HepG2 (cell line): ENCODE measurements around the gene CCDC106. TPM values are rescaled to one million over a fixed set of nuclear protein-coding genes. Genes with fewer than 3 reads are reported as not detected.

Source experiments
- BCL6 ChIP-seq: IDR thresholded peaks from 2 replicates; pipeline ENCODE4 v1.6.1; 2016; ENCODE audit warnings: missing genetic modification reagents, missing compliant biosample characterization
- BORCS8-MEF2B ChIP-seq: sonication (generic); formaldehyde crosslinking; IDR thresholded peaks from 2 replicates; pipeline ENCODE4 v1.8.0; 2022; ENCODE audit warnings: mild to moderate bottlenecking, missing genetic modification reagents
- EHMT2 ChIP-seq: fragments of 200-600 bp; sonication (generic); IDR thresholded peaks from 2 replicates; pipeline ENCODE4 v1.7.0; 2017; ENCODE audit warnings: antibody characterized with exemption, low read depth, low read length, borderline replicate concordance
- ETV6 ChIP-seq: sonication (generic); formaldehyde crosslinking; conservative IDR thresholded peaks from 2 replicates; pipeline ENCODE4 v1.4.0; 2020; ENCODE audit warnings: missing genetic modification reagents
- EZH2 ChIP-seq: conservative IDR thresholded peaks from 2 replicates; pipeline ENCODE4 v1.6.1; 2012; ENCODE audit warnings: mild to moderate bottlenecking, low read depth, low read length, moderate library complexity
- HNF4A ChIP-seq: sonication (generic); formaldehyde crosslinking; IDR thresholded peaks from 2 replicates; pipeline ENCODE4 v1.4.0; 2020; ENCODE audit warnings: missing genetic modification reagents
- KAT7 ChIP-seq: IDR thresholded peaks from 2 replicates; pipeline ENCODE4 v1.6.1; 2018; ENCODE audit warnings: borderline replicate concordance, missing compliant biosample characterization
- STAG1 ChIP-seq: sonication (generic); formaldehyde crosslinking; IDR thresholded peaks from 2 replicates; pipeline ENCODE4 v1.4.0; 2020; ENCODE audit warnings: missing genetic modification reagents
- ZNF124 ChIP-seq: sonication (generic); formaldehyde crosslinking; IDR thresholded peaks from 2 replicates; pipeline ENCODE4 v1.4.0; 2020; ENCODE audit warnings: missing genetic modification reagents
- ZNF724P ChIP-seq: sonication (generic); formaldehyde crosslinking; IDR thresholded peaks from 2 replicates; pipeline ENCODE4 v1.8.0; 2022; ENCODE audit warnings: missing genetic modification reagents, borderline replicate concordance
- ZNF746 ChIP-seq: sonication (generic); formaldehyde crosslinking; IDR thresholded peaks from 2 replicates; pipeline ENCODE4 v1.8.0; 2022; ENCODE audit warnings: mild to moderate bottlenecking, missing genetic modification reagents
- ZNF788 ChIP-seq: sonication (generic); formaldehyde crosslinking; IDR thresholded peaks from 2 replicates; pipeline ENCODE4 v1.5.0; 2020; ENCODE audit warnings: mild to moderate bottlenecking, missing genetic modification reagents, borderline replicate concordance
- ZNF879 ChIP-seq: sonication (generic); formaldehyde crosslinking; IDR thresholded peaks from 2 replicates; pipeline ENCODE4 v1.8.1; 2023; ENCODE audit warnings: missing genetic modification reagents
- ZZZ3 ChIP-seq: sonication (generic); formaldehyde crosslinking; IDR thresholded peaks from 2 replicates; pipeline ENCODE4 v1.4.0; 2020; ENCODE audit warnings: missing genetic modification reagents, mild to moderate bottlenecking, borderline replicate concordance
- polyA plus RNA-seq, 8 experiments: library from polyadenylated mRNA; depleted of rRNA in 3 of 8; stranded (reverse) in 7 of 8; unstranded in 1 of 8; fragments of >200 nt; fragmentation: Illumina TruSeq in 4 of 8; extraction: Trizol in 4 of 8; gene quantifications; 2 replicates each; pipeline versions ENCODE4 v1.2.1 to v1.2.3, GENCODE V29; 2011 to 2016; ENCODE audit warnings: low read depth in 4 of 8, missing spikeins in 1 of 8, mixed read lengths in 1 of 8; ENCODE audit not compliant: insufficient read depth in 1 of 8
- total RNA-seq, 5 experiments: library from RNA; depleted of rRNA; stranded (reverse); fragments of >200 nt; fragmentation: Illumina TruSeq; extraction: Trizol; gene quantifications; 2 replicates each; pipeline ENCODE4 v1.2.3, GENCODE V29; 2016; ENCODE audit warnings: low read depth in 1 of 5
- TF ChIP-seq, protein P1 (sequence below): sonication (generic); formaldehyde crosslinking; IDR thresholded peaks from 2 replicates; pipeline ENCODE4 v1.4.0; 2020; ENCODE audit warnings: missing genetic modification reagents
- TF ChIP-seq, protein P2 (sequence below): sonication (generic); formaldehyde crosslinking; IDR thresholded peaks from 2 replicates; pipeline ENCODE4 v1.4.0; 2020; ENCODE audit warnings: missing genetic modification reagents
- TF ChIP-seq, protein P3 (sequence below): sonication (generic); formaldehyde crosslinking; IDR thresholded peaks from 2 replicates; pipeline ENCODE4 v1.4.0; 2020; ENCODE audit warnings: mild to moderate bottlenecking, missing genetic modification reagents, borderline replicate concordance

Gene CCDC106
- total and polyA plus RNA-seq, 2 of the 13 experiments (the other 11 are each of a cell fraction or from before 2014, with no cell fraction given): 4.7 to 8.8 TPM

DNA sequence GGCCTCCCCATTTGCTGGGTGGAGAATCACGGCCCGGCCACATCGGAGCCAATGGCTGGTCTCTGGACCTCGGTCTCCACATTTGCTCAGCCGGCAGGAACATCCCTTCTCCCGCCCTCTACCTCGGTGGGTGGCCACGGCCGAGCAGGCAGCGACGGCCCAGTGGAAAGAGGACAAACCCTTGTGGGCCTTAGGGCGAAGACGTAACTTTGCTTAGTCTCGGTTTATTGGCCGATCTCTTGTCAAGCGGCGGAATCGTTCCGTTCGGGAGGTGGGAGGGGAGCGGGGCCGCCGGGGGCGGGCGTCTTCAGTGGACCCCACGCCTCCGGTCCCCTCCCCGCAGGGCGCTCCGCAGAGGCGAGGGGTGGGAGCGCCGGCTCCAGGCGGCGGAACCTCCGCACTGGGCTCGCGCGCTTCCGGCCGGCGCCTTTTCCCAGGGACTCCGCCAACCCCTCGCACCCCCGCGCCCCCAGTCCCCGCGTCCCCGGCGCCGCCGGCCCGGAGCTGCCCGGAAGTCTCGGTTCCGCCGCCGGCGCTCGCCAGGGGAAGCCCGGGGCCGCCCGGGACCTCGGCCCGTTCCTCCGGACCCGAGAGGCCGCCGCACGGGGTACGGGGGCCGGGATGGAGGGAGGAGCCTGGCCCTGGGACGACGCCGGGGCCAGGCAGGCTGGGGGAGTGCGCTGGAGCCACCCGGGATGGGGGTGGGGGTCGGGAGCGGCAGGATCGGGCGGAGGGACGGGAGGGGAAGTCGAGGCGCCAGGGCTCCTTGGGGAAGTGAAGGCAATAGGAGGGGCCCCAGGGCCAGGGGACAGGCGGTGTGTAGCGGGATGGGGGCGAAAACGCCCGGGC, 7.2 kb upstream of the CCDC106 start, which contains the start of gene ZNF580 (continued):
- TF ChIP-seq, protein P1, sequence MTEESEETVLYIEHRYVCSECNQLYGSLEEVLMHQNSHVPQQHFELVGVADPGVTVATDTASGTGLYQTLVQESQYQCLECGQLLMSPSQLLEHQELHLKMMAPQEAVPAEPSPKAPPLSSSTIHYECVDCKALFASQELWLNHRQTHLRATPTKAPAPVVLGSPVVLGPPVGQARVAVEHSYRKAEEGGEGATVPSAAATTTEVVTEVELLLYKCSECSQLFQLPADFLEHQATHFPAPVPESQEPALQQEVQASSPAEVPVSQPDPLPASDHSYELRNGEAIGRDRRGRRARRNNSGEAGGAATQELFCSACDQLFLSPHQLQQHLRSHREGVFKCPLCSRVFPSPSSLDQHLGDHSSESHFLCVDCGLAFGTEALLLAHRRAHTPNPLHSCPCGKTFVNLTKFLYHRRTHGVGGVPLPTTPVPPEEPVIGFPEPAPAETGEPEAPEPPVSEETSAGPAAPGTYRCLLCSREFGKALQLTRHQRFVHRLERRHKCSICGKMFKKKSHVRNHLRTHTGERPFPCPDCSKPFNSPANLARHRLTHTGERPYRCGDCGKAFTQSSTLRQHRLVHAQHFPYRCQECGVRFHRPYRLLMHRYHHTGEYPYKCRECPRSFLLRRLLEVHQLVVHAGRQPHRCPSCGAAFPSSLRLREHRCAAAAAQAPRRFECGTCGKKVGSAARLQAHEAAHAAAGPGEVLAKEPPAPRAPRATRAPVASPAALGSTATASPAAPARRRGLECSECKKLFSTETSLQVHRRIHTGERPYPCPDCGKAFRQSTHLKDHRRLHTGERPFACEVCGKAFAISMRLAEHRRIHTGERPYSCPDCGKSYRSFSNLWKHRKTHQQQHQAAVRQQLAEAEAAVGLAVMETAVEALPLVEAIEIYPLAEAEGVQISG (CRISPR knock-in tag): peak; percentile 83
- TF ChIP-seq EZH2: no peak
- TF ChIP-seq ETV6 (CRISPR knock-in tag): 0 out of 2 replicates have a peak, but pooled peaks have one; percentile 12
- TF ChIP-seq KAT7 (CRISPR knock-in tag): peak; percentile 8; the same call in 1 of the 2 replicates
- peak; percentile 45; the same call in 1 of the 2 replicates for TF ChIP-seq ZNF746 (CRISPR knock-in tag)
- no peak for TF ChIP-seq EHMT2
- no peak for TF ChIP-seq ZNF879 (CRISPR knock-in tag)
- TF ChIP-seq STAG1 (CRISPR knock-in tag): no peak
- TF ChIP-seq BORCS8-MEF2B (CRISPR knock-in tag): 0 out of 2 replicates have a peak, but pooled peaks have one; percentile 18
- TF ChIP-seq, protein P2, sequence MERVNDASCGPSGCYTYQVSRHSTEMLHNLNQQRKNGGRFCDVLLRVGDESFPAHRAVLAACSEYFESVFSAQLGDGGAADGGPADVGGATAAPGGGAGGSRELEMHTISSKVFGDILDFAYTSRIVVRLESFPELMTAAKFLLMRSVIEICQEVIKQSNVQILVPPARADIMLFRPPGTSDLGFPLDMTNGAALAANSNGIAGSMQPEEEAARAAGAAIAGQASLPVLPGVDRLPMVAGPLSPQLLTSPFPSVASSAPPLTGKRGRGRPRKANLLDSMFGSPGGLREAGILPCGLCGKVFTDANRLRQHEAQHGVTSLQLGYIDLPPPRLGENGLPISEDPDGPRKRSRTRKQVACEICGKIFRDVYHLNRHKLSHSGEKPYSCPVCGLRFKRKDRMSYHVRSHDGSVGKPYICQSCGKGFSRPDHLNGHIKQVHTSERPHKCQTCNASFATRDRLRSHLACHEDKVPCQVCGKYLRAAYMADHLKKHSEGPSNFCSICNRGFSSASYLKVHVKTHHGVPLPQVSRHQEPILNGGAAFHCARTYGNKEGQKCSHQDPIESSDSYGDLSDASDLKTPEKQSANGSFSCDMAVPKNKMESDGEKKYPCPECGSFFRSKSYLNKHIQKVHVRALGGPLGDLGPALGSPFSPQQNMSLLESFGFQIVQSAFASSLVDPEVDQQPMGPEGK: peak; percentile 87
- no peak for TF ChIP-seq BCL6 (CRISPR knock-in tag)
- TF ChIP-seq, protein P3, sequence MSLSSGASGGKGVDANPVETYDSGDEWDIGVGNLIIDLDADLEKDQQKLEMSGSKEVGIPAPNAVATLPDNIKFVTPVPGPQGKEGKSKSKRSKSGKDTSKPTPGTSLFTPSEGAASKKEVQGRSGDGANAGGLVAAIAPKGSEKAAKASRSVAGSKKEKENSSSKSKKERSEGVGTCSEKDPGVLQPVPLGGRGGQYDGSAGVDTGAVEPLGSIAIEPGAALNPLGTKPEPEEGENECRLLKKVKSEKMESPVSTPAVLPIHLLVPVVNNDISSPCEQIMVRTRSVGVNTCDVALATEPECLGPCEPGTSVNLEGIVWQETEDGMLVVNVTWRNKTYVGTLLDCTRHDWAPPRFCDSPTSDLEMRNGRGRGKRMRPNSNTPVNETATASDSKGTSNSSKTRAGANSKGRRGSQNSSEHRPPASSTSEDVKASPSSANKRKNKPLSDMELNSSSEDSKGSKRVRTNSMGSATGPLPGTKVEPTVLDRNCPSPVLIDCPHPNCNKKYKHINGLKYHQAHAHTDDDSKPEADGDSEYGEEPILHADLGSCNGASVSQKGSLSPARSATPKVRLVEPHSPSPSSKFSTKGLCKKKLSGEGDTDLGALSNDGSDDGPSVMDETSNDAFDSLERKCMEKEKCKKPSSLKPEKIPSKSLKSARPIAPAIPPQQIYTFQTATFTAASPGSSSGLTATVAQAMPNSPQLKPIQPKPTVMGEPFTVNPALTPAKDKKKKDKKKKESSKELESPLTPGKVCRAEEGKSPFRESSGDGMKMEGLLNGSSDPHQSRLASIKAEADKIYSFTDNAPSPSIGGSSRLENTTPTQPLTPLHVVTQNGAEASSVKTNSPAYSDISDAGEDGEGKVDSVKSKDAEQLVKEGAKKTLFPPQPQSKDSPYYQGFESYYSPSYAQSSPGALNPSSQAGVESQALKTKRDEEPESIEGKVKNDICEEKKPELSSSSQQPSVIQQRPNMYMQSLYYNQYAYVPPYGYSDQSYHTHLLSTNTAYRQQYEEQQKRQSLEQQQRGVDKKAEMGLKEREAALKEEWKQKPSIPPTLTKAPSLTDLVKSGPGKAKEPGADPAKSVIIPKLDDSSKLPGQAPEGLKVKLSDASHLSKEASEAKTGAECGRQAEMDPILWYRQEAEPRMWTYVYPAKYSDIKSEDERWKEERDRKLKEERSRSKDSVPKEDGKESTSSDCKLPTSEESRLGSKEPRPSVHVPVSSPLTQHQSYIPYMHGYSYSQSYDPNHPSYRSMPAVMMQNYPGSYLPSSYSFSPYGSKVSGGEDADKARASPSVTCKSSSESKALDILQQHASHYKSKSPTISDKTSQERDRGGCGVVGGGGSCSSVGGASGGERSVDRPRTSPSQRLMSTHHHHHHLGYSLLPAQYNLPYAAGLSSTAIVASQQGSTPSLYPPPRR (CRISPR knock-in tag): 0 out of 2 replicates have a peak, but pooled peaks have one; percentile 24
- 0 out of 2 replicates have a peak, but pooled peaks have one; percentile 8 for TF ChIP-seq ZNF724P (CRISPR knock-in tag)
- TF ChIP-seq ZZZ3 (CRISPR knock-in tag): 0 out of 2 replicates have a peak, but pooled peaks have one; percentile 25
- peak; percentile 49; the same call in 1 of the 2 replicates for TF ChIP-seq ZNF788 (CRISPR knock-in tag)
- peak; percentile 60; the same call in 1 of the 2 replicates for TF ChIP-seq ZNF124
- 0 out of 2 replicates have a peak, but pooled peaks have one; percentile 9 for TF ChIP-seq HNF4A (CRISPR knock-in tag)
